A549 (cell line): ENCODE results near the gene CD9. TPM values are rescaled to one million over a fixed set of nuclear protein-coding genes. Genes with fewer than 3 reads are reported as not detected.
A peak's percentile ranks its signal among the peaks of the same experiment; 100 is the strongest.

Experiments
- ATAC-seq, 2 experiments: fragments of 200-7000 bp in 1 of 2; fragments of >200 bp in 1 of 2; cut with Nextera tagmentation in 1 of 2; cut with Tn5 transposase in 1 of 2; 3 replicates each; pipeline versions ENCODE4 v1.8.0 to v1.9.1; 2018 to 2020; ENCODE audit warnings: mild to moderate bottlenecking in 1 of 2, moderate library complexity in 1 of 2
- CTCF ChIA-PET: fragments of 300-600 bp; sonication (Branson Sonifier 250); formaldehyde crosslinking; extraction: SDS; loops from one replicate; lab custom pipeline; 2021; ENCODE audit warnings: antibody characterized with exemption, inconsistent platforms; lab: Yijun Ruan, JAX
- POLR2A ChIA-PET: fragments of 350-600 bp; formaldehyde crosslinking; extraction: SDS; loops from one replicate; lab custom pipeline; 2021; ENCODE audit warnings: antibody characterized with exemption, inconsistent platforms; lab: Yijun Ruan, JAX
- DNase-seq, 2 experiments: peaks; one replicate each; pipeline versions ENCODE4 v3.0.0 to v3.0.0-alpha.2; 2011 to 2016; ENCODE audit warnings: low read depth in 1 of 2, low spot score in 1 of 2
- FAIRE-seq: peaks from 2 replicates; lab custom pipeline; 2011; peaks lifted over from hg19 to GRCh38; lab: Jason Lieb, UNC
- H3K27ac ChIP-seq, 2 experiments: fragments of >200 bp; sonication (Bioruptor Twin); formaldehyde crosslinking; 3 replicates each; pipeline ENCODE4 v1.5.1; 2016 to 2017
- H3K4me1 ChIP-seq: fragments of >200 bp; sonication (Bioruptor Twin); formaldehyde crosslinking; 3 replicates; pipeline ENCODE4 v1.6.1; 2016
- H3K4me2 ChIP-seq: fragments of >200 bp; sonication (Bioruptor Twin); formaldehyde crosslinking; 3 replicates; pipeline ENCODE4 v1.6.1; 2016
- H3K4me3 ChIP-seq: fragments of >200 bp; sonication (Bioruptor Twin); formaldehyde crosslinking; 3 replicates; pipeline ENCODE4 v1.5.1; 2016
- H3K9me3 ChIP-seq: fragments of >200 bp; sonication (Bioruptor Twin); formaldehyde crosslinking; 3 replicates; pipeline ENCODE4 v1.6.1; 2016
- CEBPB ChIP-seq, 2 experiments: fragments of >200 bp in 1 of 2; sonication (Bioruptor Twin) in 1 of 2; formaldehyde crosslinking in 1 of 2; IDR thresholded peaks; 2 replicates each; pipeline ENCODE4 v1.6.1; 2012 to 2016
- FOSB ChIP-seq: fragments of 250-450 bp; sonication (Bioruptor Pico); IDR thresholded peaks from 2 replicates; pipeline ENCODE4 v1.5.0; 2020; ENCODE audit warnings: mild to moderate bottlenecking, moderate library complexity
- JUN ChIP-seq, 2 experiments: fragments of >200 bp; sonication (Bioruptor Twin); formaldehyde crosslinking; IDR thresholded peaks; 2 replicates in 1 of 2; 3 replicates in 1 of 2; pipeline ENCODE4 v1.6.1; 2016 to 2017
- JUNB ChIP-seq: fragments of >200 bp; sonication (Bioruptor Twin); formaldehyde crosslinking; IDR thresholded peaks from 2 replicates; pipeline ENCODE4 v1.6.1; 2016
- MAFK ChIP-seq: fragments of 450-650 bp; IDR thresholded peaks from 2 replicates; pipeline ENCODE4 v1.6.1; 2014; ENCODE audit not compliant: partially characterized antibody
- NFE2L2 ChIP-seq: fragments of 150-350 bp; conservative IDR thresholded peaks from 2 replicates; pipeline ENCODE4 v1.6.1; 2014; ENCODE audit warnings: low read length
- POLR2AphosphoS2 ChIP-seq: conservative IDR thresholded peaks from 2 replicates; pipeline ENCODE4 v1.6.1; 2012; ENCODE audit warnings: low read length, improper control_type of control experiment, inconsistent platforms
- RAD21 ChIP-seq, 2 experiments: fragments of >200 bp in 1 of 2; sonication (Bioruptor Twin) in 1 of 2; formaldehyde crosslinking in 1 of 2; IDR thresholded peaks in 1 of 2; conservative IDR thresholded peaks in 1 of 2; 2 replicates in 1 of 2; 3 replicates in 1 of 2; pipeline ENCODE4 v1.6.1; 2012 to 2018; ENCODE audit warnings: inconsistent platforms in 1 of 2
- RCOR1 ChIP-seq: fragments of 150-350 bp; IDR thresholded peaks from 2 replicates; pipeline ENCODE4 v1.6.1; 2014; ENCODE audit warnings: antibody characterized with exemption, low read length, low read depth
- ZNF302 ChIP-seq: fragments of 250-450 bp; sonication (Bioruptor Pico); IDR thresholded peaks from 2 replicates; pipeline ENCODE4 v1.9.0; 2021; ENCODE audit warnings: inconsistent platforms, mild to moderate bottlenecking, moderate library complexity
- ZSCAN20 ChIP-seq: fragments of 250-450 bp; sonication (Bioruptor Pico); IDR thresholded peaks from 2 replicates; pipeline ENCODE4 v1.8.0; 2022; ENCODE audit warnings: mild to moderate bottlenecking, moderate library complexity
- WGBS: methylation state at CpG from one replicate; pipeline ENCODE4 v1.1.6; 2017; ENCODE audit errors: missing lambda C conversion rate; 5-methylcytosine and 5-hydroxymethylcytosine counted together
- polyA plus RNA-seq, 4 experiments: library from polyadenylated mRNA; depleted of rRNA in 3 of 4; stranded (reverse); fragments of >200 nt; fragmentation: RNase III in 1 of 4; extraction: RNeasy Plus Mini Kit Qiagen cat#74134 plus additional on column Dnase treatment in 1 of 4; gene quantifications; 2 replicates in 3 of 4; 3 replicates in 1 of 4; pipeline ENCODE4 v1.2.3, GENCODE V29; 2011 to 2017
- TF ChIP-seq, protein P1 (sequence below): fragments of 250-450 bp; sonication (Bioruptor Pico); IDR thresholded peaks from 2 replicates; pipeline ENCODE4 v1.5.0; 2021; ENCODE audit warnings: mild to moderate bottlenecking, moderate library complexity, borderline replicate concordance
- TF ChIP-seq, protein P2 (sequence below): fragments of 450-650 bp; IDR thresholded peaks from 2 replicates; pipeline ENCODE4 v1.6.1; 2014; ENCODE audit warnings: antibody characterized with exemption

Gene CD9
- polyA plus RNA-seq, 2 of the 4 experiments (the other 2 are of a cell fraction): 116 to 185 TPM

DNA sequence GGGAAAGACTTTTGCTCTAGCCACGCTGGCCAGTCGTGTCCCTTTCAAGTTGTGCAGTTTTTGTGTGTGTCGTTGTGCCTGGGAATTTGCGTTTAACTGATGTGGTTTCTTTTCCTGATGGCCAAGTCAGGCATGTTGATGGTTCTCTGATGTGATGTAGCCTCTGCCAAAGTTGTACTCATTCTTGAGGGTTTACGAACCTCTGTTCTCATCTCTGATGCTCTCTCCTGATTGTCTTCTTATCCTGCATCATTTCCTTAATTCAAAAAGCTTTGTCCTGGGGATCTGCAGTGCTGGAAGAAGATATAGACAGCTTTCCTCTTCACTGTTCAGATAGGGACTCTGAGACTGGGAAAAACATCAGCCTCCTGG is 25.4 kb downstream of the CD9 start:
- no peak overlapping the region for H3K4me2 ChIP-seq
- peaks cover 21% of the 10 kb centered on the region for H3K4me1 ChIP-seq
- ChIA-PET POLR2A (no interaction called here), CTCF (interaction anchor here (0.9 to 6.4 kb wide), 4 partner anchors 29 to 665 kb away, joined by 3 to 38 read pairs (median 16); no protein-coding TSS in a partner anchor)
- FAIRE-seq (no peak), ATAC-seq (no peak), DNase-seq (no peak)
- no peak for TF ChIP-seq NFE2L2
- WGBS: 91% methylated on average over 5 of the region's 5 CpGs
- H3K27ac ChIP-seq: no peak overlapping the region
- H3K4me3 ChIP-seq: no peak overlapping the region
- no peaks in the 10 kb centered on the region for H3K9me3 ChIP-seq

DNA sequence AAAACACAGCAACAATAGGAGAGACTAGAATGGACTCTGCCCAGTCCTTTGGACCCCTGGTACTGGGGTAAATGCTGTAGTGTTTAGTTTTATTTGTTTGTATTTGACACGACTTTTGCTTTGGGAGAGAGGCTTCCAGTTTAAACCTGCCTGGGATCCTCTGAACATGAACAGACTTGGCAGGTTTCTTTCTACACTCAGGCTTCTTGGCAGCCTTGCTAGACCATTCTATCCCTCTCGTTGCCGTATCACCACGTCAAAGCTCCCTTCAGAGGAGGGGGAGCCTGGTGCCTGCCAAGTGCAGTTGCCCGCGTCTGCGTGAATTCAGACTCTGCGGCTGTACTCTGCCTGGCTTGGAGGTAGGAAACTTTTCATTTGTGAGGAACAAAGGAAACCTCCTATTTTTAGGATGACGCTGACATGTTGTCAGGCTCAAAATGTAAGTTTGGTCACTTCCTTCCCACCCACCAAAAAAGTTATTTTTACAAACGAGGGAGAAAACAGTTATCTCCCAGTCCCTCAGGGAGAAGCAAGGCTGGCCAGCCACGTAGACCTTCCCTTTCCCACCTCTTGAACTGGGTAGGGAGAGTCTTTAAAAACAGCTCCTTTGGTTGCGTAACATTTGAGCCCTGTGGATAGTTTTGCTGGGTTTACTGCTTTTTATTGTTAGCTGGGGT is 25.9 kb downstream of the CD9 start:
- DNase-seq (no peak), FAIRE-seq (no peak), ATAC-seq (no peak)
- no peak for TF ChIP-seq ZNF302 (CRISPR knock-in tag)
- no peak for TF ChIP-seq FOSB (CRISPR knock-in tag)
- peak; percentile 59 to 76; a peak in 3 of 4 replicates for TF ChIP-seq CEBPB (IDR thresholded peaks at IDR 0.05)
- H3K4me2 ChIP-seq: no peak overlapping the region
- no peak overlapping the region for H3K27ac ChIP-seq
- H3K4me1 ChIP-seq: peaks cover 21% of the 10 kb centered on the region
- WGBS: 85% methylated on average over 12 of the region's 12 CpGs
- ChIA-PET POLR2A (no interaction called here), CTCF (interaction anchor here (0.9 to 6.4 kb wide), 3 partner anchors 30 to 665 kb away, joined by 3 to 38 read pairs (median 27); no protein-coding TSS in a partner anchor)
- no peak overlapping the region for H3K4me3 ChIP-seq
- no peaks in the 10 kb centered on the region for H3K9me3 ChIP-seq

DNA sequence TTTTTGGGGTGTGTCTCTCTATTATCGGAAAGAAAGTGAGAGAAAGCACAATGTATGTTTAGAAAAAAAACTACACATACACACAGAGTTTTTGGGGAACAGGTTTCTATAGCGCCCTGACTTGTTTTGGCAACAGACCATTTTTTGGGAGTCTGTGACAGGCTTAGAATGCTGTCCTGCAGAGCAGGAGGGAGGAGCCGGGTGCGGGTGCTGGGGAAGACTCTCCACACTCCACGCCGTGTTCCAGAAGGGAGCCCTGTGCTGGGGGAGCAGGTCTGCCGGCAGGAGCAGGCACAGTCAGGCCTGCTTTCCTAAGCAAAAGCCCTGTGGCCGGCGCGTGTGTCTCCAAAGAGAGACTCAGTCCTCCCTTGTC is 26.5 kb downstream of the CD9 start:
- Histone ChIP-seq H3K4me3 (no peak overlapping the region), H3K4me1 (peaks cover 17% of the 10 kb centered on the region), H3K27ac (no peak overlapping the region), H3K4me2 (no peak overlapping the region), H3K9me3 (no peaks in the 10 kb centered on the region)
- DNase-seq (no peak), ATAC-seq (no peak), FAIRE-seq (no peak)
- 95% methylated on average over 10 of the region's 10 CpGs for WGBS
- ChIA-PET CTCF (interaction anchor here (0.9 to 6.4 kb wide), 3 partner anchors 31 to 664 kb away, joined by 3 to 38 read pairs (median 27); no protein-coding TSS in a partner anchor), POLR2A (no interaction called here)
- no peak for TF ChIP-seq MAFK

DNA sequence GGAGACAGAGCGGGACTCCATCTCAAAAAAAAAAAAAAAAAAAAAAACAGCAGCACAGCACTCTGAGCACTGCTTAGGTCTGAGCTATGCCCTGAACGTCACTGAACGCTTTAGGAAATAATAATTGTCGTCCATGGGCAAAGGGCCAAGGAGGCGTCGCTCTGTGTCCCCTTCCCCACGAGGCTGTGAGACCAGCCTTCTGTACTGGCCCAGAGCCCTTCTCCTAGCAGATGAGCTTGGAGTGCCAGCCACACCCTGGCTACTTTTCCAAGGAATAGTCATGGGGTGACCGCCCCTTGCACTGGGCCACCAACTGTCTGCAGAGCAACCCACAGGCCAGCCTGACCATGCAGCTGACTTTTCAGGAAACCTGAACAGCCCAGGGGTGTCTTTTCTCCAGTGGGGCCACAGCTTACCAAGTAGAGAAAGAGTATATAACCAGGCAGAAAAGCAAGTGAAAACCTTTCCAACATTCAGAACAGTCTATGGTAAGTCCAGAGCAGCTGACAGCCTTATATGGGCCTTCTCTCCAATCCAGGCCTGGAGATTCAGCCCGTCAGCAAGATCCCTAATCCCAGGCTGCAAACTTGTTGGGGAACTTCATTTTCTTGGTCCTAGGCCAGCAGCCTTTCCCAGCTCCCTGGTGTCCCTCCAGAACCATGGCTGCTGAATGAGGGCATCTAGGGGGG is 28.5 kb downstream of the CD9 start:
- POLR2A ChIA-PET: no interaction called here
- Histone ChIP-seq H3K4me2 (no peak overlapping the region), H3K4me1 (peaks cover 9% of the 10 kb centered on the region; the same call in 2 of the 3 replicates), H3K9me3 (no peaks in the 10 kb centered on the region), H3K4me3 (no peak overlapping the region)
- no peak for DNase-seq
- TF ChIP-seq JUNB (no peak), JUN (IDR thresholded peaks at IDR 0.05) (no peak)
- TF ChIP-seq, all 56 proteins: peak for 0
- CTCF ChIA-PET: interaction anchor here (0.9 to 6.4 kb wide), 7 partner anchors 11 to 60 kb away, joined by 3 to 38 read pairs (median 3); partner anchors contain the start of gene CD9
- ATAC-seq (0 out of 6 replicates have a peak, but pooled peaks of 1 of the 2 experiments have one; percentile 18), FAIRE-seq (no peak)
- no peak overlapping the region for H3K27ac ChIP-seq
- WGBS: 84% methylated on average over 9 of the region's 9 CpGs

DNA sequence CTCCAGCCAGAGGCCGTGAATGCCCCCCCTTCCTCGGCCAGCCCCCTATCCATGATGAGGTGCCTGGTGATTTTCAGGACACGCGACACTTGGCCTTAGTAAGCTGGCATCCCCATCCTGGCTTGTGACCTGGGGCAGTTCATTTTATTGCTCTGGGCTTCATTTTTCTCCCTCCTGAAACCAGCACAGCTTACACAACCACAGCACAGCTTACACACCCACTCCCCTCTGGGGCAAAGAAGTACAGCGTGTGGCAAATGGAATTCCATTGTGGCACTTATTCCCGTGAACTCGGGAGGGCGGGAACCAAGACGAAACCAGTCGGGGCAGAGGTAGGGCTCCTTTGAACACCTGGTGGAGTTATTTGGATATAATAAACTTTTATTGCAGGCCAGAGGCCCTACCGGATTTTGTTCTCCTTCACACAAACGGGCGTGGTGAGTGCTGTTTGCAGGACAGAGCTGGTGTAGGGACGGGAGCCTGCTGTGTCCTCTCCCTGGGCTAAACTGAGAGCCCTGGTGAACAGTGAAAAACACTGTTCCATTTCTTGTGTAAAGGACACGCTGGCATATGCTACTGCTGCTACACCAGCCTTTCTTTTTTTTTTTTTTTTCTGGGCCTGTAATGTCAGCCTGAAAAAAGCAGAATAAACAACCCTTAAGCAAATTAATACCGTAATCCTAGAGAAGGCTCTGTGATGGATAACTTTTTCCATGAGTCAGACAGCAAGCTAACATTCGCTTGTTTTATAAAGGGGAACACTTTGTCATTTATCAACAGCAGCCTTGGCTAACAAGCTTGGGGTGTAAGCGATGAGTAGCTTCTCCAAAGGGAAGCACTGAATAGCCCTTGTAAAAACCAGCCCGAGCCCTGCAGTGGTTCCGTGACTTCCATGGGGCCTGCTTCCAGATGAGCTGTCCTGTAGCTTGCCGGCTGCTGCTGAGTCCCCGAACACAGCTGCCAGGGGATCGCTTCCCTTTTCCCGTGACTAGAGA is 29.3 kb downstream of the CD9 start:
- no peak for FAIRE-seq
- no peak for ATAC-seq
- Histone ChIP-seq H3K9me3 (no peaks in the 10 kb centered on the region), H3K4me3 (no peak overlapping the region)
- TF ChIP-seq RAD21 (conservative IDR thresholded peaks at IDR 0.05 in 1 of 2, IDR thresholded peaks at IDR 0.05 in 1 of 2) (no peak), POLR2AphosphoS2 (no peak), ZSCAN20 (CRISPR knock-in tag) (no peak), RCOR1 (no peak)
- TF ChIP-seq, protein P1, sequence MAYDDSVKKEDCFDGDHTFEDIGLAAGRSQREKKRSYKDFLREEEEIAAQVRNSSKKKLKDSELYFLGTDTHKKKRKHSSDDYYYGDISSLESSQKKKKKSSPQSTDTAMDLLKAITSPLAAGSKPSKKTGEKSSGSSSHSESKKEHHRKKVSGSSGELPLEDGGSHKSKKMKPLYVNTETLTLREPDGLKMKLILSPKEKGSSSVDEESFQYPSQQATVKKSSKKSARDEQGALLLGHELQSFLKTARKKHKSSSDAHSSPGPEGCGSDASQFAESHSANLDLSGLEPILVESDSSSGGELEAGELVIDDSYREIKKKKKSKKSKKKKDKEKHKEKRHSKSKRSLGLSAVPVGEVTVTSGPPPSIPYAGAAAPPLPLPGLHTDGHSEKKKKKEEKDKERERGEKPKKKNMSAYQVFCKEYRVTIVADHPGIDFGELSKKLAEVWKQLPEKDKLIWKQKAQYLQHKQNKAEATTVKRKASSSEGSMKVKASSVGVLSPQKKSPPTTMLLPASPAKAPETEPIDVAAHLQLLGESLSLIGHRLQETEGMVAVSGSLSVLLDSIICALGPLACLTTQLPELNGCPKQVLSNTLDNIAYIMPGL (CRISPR knock-in tag): no peak
- TF ChIP-seq, protein P2, sequence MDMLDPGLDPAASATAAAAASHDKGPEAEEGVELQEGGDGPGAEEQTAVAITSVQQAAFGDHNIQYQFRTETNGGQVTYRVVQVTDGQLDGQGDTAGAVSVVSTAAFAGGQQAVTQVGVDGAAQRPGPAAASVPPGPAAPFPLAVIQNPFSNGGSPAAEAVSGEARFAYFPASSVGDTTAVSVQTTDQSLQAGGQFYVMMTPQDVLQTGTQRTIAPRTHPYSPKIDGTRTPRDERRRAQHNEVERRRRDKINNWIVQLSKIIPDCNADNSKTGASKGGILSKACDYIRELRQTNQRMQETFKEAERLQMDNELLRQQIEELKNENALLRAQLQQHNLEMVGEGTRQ: no peak
- TF ChIP-seq, all 56 proteins: peak for 0
- WGBS: 79% methylated on average over 24 of the region's 24 CpGs
- ChIA-PET CTCF (interaction anchor here (0.7 to 6.4 kb wide), 12 partner anchors 8 to 190 kb away, joined by 3 to 38 read pairs (median 4); partner anchors contain the start of gene CD9), POLR2A (interaction anchor here (1.1 kb wide), 1 partner anchor 28 kb away, joined by 3 read pairs; no protein-coding TSS in a partner anchor)
- DNase-seq: no peak
- Histone ChIP-seq H3K4me1 (peaks cover 9% of the 10 kb centered on the region; the same call in 2 of the 3 replicates), H3K4me2 (no peak overlapping the region), H3K27ac (no peak overlapping the region)
